K562 (cell line): ENCODE measurements around the gene CSAG2. TPM values are rescaled to one million over a fixed set of nuclear protein-coding genes. Genes with fewer than 3 reads are reported as not detected.
"Not testable (repeated sequence)": the region's sequence is repeated elsewhere in the genome, so short reads cannot be mapped to it uniquely, and the experiment has no call there.

Source experiments
- ATAC-seq: fragments of 200-7000 bp; cut with Tn5 transposase; 3 replicates; pipeline ENCODE4 v1.9.1; 2020; ENCODE audit warnings: moderate library complexity
- BruUV-seq: library from RNA; stranded (reverse); fragments of 400-500 nt; replicated peaks from 2 replicates; lab custom pipeline; 2021; lab: Mats Ljungman, UMichigan
- CTCF ChIA-PET: fragments of 300-600 bp; formaldehyde crosslinking; extraction: SDS; loops from one replicate; lab custom pipeline; 2021; ENCODE audit warnings: low intra/inter-chr PET ratio; lab: Yijun Ruan, JAX
- POLR2A ChIA-PET: fragments of 300-600, 350-650 bp; sonication (Branson Sonifier 250); formaldehyde crosslinking; extraction: SDS; loops from one replicate; lab custom pipeline; 2021; ENCODE audit warnings: antibody characterized with exemption, inconsistent platforms; lab: Yijun Ruan, JAX
- DNase-seq, 4 experiments: peaks; one replicate each; pipeline versions ENCODE4 v3.0.0 to v3.0.0-alpha.2; 2011 to 2018; ENCODE audit warnings: low spot score in 3 of 4, mixed read lengths in 3 of 4; ENCODE audit errors: extremely low read depth in 1 of 4
- FAIRE-seq: peaks from 2 replicates; lab custom pipeline; 2011; peaks lifted over from hg19 to GRCh38; lab: Jason Lieb, UNC
- H2AFZ ChIP-seq: 2 replicates; pipeline ENCODE4 v1.6.0; 2011; ENCODE audit warnings: low read depth, low read length, control low read depth, inconsistent platforms
- H3K27ac ChIP-seq: fragments of 200-600 bp; 3 replicates; pipeline ENCODE4 v1.8.0; 2011; ENCODE audit warnings: low read depth, mild to moderate bottlenecking, control low read depth, inconsistent platforms, low read length, moderate library complexity, mixed read lengths; ENCODE audit errors: extremely low read depth
- H3K27me3 ChIP-seq, 2 experiments: fragments of 300-600 bp in 1 of 2; 2 replicates in 1 of 2; 3 replicates in 1 of 2; pipeline versions ENCODE4 v1.6.0 to v1.8.0; 2011; ENCODE audit warnings: inconsistent platforms in 2 of 2, low read length in 2 of 2, mild to moderate bottlenecking in 1 of 2, mixed read lengths in 1 of 2, moderate library complexity in 1 of 2; ENCODE audit not compliant: control insufficient read depth in 2 of 2, insufficient read depth in 2 of 2
- H3K36me3 ChIP-seq: fragments of 300-600 bp; 3 replicates; pipeline ENCODE4 v1.8.0; 2011; ENCODE audit warnings: mild to moderate bottlenecking, low read length, inconsistent platforms; ENCODE audit not compliant: control insufficient read depth, insufficient read depth
- H3K4me1 ChIP-seq, 2 experiments: fragments of 200-600 bp in 1 of 2; replicated peaks in 1 of 2; 2 replicates in 1 of 2; 3 replicates in 1 of 2; pipeline versions ENCODE4 v1.5.1 to v1.8.0; 2011; ENCODE audit warnings: inconsistent platforms in 2 of 2, low read length in 2 of 2, mild to moderate bottlenecking in 1 of 2, mixed read lengths in 1 of 2, moderate library complexity in 1 of 2; ENCODE audit not compliant: control insufficient read depth in 2 of 2, insufficient read depth in 2 of 2
- H3K4me2 ChIP-seq: 2 replicates; pipeline ENCODE4 v1.6.1; 2011; ENCODE audit warnings: low read length, control low read depth, inconsistent platforms, mixed read lengths; ENCODE audit not compliant: insufficient read depth
- H3K4me3 ChIP-seq: fragments of 200-600 bp; sonication (generic), shearing (Covaris generic); 2 replicates; pipeline ENCODE4 v1.5.1; 2016; ENCODE audit warnings: control low read depth, inconsistent platforms
- H3K79me2 ChIP-seq: fragments of 200-600 bp; 3 replicates; pipeline ENCODE4 v1.8.0; 2011; ENCODE audit warnings: low read length, inconsistent platforms; ENCODE audit not compliant: control insufficient read depth, insufficient read depth
- H3K9ac ChIP-seq, 2 experiments: 2 replicates each; pipeline versions ENCODE4 v1.6.0 to v1.6.1; 2011; ENCODE audit warnings: low read depth in 2 of 2, low read length in 2 of 2, control low read depth in 1 of 2, inconsistent platforms in 1 of 2, mild to moderate bottlenecking in 1 of 2, mixed read lengths in 1 of 2; ENCODE audit not compliant: insufficient read depth in 1 of 2
- H3K9me1 ChIP-seq: one replicate; pipeline ENCODE4 v1.6.0; 2011; ENCODE audit warnings: inconsistent platforms, mild to moderate bottlenecking, low read length, moderate library complexity; ENCODE audit not compliant: control insufficient read depth, insufficient read depth
- H3K9me3 ChIP-seq: replicated peaks from 2 replicates; pipeline ENCODE4 v1.5.1; 2011; ENCODE audit warnings: low read depth, low read length, inconsistent platforms; ENCODE audit not compliant: control insufficient read depth, insufficient read depth
- H4K20me1 ChIP-seq: replicated peaks from 2 replicates; pipeline ENCODE4 v1.6.1; 2011; ENCODE audit warnings: low read length, inconsistent platforms, mixed read lengths; ENCODE audit not compliant: control insufficient read depth, insufficient read depth
- ZNF146 ChIP-seq: IDR thresholded peaks from one replicate; pipeline ENCODE4 v1.6.1; 2018; ENCODE audit warnings: missing compliant biosample characterization; ENCODE audit not compliant: unreplicated experiment
- WGBS: fragments of 100-300 bp; shearing (Covaris generic); methylation state at CpG from one replicate; pipeline ENCODE4 v1.1.6; 2016; ENCODE audit warnings: low coverage, mixed read lengths; ENCODE audit not compliant: insufficient coverage; ENCODE audit errors: missing lambda C conversion rate; 5-methylcytosine and 5-hydroxymethylcytosine counted together
- in situ Hi-C: fragments of 300-500 bp; cut with MboI; formaldehyde crosslinking; loops from 4 replicates; pipeline ENCODE4 v1.15.0; 2018; ENCODE audit warnings: inconsistent platforms, mixed read lengths
- intact Hi-C: fragments of 100-400 bp; cut with micrococcal nuclease; formaldehyde crosslinking; loops from 2 replicates; pipeline ENCODE4 v1.14.2; 2022
- polyA plus RNA-seq, 8 experiments: library from polyadenylated mRNA; depleted of rRNA in 4 of 8; stranded (reverse) in 5 of 8; unstranded in 3 of 8; fragments of >200 nt; fragmentation: Nextera tagmentation in 2 of 8; fragmentation: Illumina TruSeq in 1 of 8; extraction: Ambion mirVana in 2 of 8; extraction: Trizol in 1 of 8; gene quantifications; 2 replicates each; pipeline versions ENCODE4 v1.2.1 to v1.2.3, GENCODE V29; 2011 to 2014; ENCODE audit warnings: inconsistent platforms in 1 of 8, missing spikeins in 1 of 8
- total RNA-seq, 7 experiments: library from RNA; depleted of rRNA in 6 of 7; stranded (reverse); fragments of >200 nt in 6 of 7; fragmentation: Illumina TruSeq in 2 of 7; extraction: Trizol in 2 of 7; gene quantifications; 2 replicates each; pipeline versions ENCODE4 v1.2.1 to v1.2.3, GENCODE V29; 2011 to 2021; ENCODE audit warnings: low replicate concordance in 1 of 7

CSAG2 gene
- total and polyA plus RNA-seq, 9 of the 15 experiments (the other 6 are each of a cell fraction or from before 2014, with no cell fraction given) = 0.18 to 0.38 (median 0.27) TPM; not detected in 5

GRCh38 chrX:152681012-152681411 is 28.1 kb downstream of the CSAG2 start:
- DNase-seq, H2AFZ ChIP-seq, H3K4me3 ChIP-seq, intact Hi-C loops, H3K4me2 ChIP-seq, CTCF ChIA-PET, H3K9me3 ChIP-seq, H3K27ac ChIP-seq, H3K9ac ChIP-seq, in situ Hi-C loops, H3K79me2 ChIP-seq, H3K36me3 ChIP-seq, H3K9me1 ChIP-seq, BruUV-seq, H3K4me1 ChIP-seq, POLR2A ChIA-PET, H4K20me1 ChIP-seq, H3K27me3 ChIP-seq: not testable (repeated sequence)
- WGBS = no CpG with 5 or more reads among the region's 3 CpGs
- FAIRE-seq = peak; percentile 94
- ATAC-seq = peak; percentile 99

GRCh38 chrX:152674652-152675051 is 34.4 kb downstream of the CSAG2 start:
- TF ChIP-seq ZNF146 = peak; percentile 62
- H3K27ac ChIP-seq, FAIRE-seq, H4K20me1 ChIP-seq, H3K9me3 ChIP-seq, H3K4me2 ChIP-seq, H3K4me3 ChIP-seq, H3K27me3 ChIP-seq, CTCF ChIA-PET, POLR2A ChIA-PET, intact Hi-C loops, H3K4me1 ChIP-seq, H3K9me1 ChIP-seq, H3K9ac ChIP-seq, H3K79me2 ChIP-seq, ATAC-seq, DNase-seq, BruUV-seq, H3K36me3 ChIP-seq, H2AFZ ChIP-seq: not testable (repeated sequence)
- 92% methylated on average over 1 of the region's 3 CpGs for WGBS
- in situ Hi-C loops = loop anchor here (10.0 kb wide), 1 partner anchor 110 kb away; no protein-coding TSS in a partner anchor
